Erythroblast (primary cell): ENCODE measurements around the gene PLA2G1B.

Experiments used
- DNase-seq, 2 experiments: peaks; one replicate each; lab custom pipeline; 2025; lab: John Stamatoyannopoulos, UW
- GATA1 ChIP-seq: IDR thresholded peaks from 2 replicates; pipeline ENCODE4 v1.6.1; 2011; ENCODE audit warnings: low read depth, mild to moderate bottlenecking, control low read depth, low read length, moderate library complexity
- POLR2A ChIP-seq: IDR thresholded peaks from 2 replicates; pipeline ENCODE4 v1.6.1; 2011; ENCODE audit warnings: mild to moderate bottlenecking, low read length

The PLA2G1B gene

GRCh38 chr12:120287491-120287890 is 40.1 kb downstream of the PLA2G1B start:
- no peak for TF ChIP-seq GATA1
- no peak for TF ChIP-seq POLR2A
- no peak for DNase-seq

GRCh38 chr12:120286768-120287490 is 40.6 kb downstream of the PLA2G1B start:
- DNase-seq: no peak
- no peak for TF ChIP-seq GATA1
- no peak for TF ChIP-seq POLR2A

DNA sequence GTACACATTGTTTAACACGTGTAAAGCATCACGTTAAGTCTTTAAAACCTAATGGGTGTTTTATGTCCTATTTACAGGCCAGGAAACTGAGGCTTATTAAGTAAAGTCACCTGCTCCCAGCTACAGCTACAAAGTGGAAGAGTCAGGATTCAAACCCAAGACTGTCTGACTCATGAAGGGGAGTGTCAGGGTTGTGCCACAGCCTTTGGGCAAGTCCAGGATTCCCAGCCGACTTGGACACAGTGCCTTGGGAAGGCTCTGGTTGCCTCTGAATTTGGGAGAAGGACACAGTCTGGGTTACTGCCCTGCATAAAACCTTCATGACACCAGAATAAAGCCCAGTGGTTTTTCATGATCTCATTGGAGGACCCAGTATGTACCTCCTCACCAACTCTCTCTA is 43.2 kb downstream of the PLA2G1B start:
- TF ChIP-seq POLR2A (no peak), GATA1 (no peak)
- no peak for DNase-seq

DNA sequence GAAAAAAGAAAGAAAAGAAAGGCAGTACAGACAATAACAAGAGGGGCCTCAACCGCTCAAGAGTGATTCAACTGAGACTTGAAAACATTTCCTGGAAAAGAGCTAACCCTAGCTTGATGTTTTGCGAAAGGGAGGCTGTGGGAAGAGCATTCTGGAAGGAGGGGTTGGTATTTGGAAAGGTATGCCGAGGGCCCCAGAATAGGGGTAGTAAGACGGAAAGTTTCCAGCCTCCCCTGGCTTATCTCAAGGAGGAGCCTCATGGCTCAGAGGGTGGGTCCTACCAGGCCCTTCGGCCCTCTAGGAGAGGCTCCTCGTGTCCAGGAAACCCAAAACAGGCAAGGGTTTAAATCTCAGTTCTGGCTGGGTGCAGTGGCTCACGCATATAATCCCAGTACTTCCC is 44.3 kb downstream of the PLA2G1B start:
- TF ChIP-seq POLR2A (no peak), GATA1 (no peak)
- no peak for DNase-seq

- no peak for TF ChIP-seq GATA1
- TF ChIP-seq POLR2A: no peak
Measured at GRCh38 chr12:120278137-120279069, 49.2 kb downstream of the PLA2G1B start.

GRCh38 chr12:120276734-120277133 is 50.8 kb downstream of the PLA2G1B start:
- TF ChIP-seq GATA1: no peak
- no peak for TF ChIP-seq POLR2A
- no peak for DNase-seq

More at GRCh38 chr12:120278137-120279069, 49.2 kb downstream of the PLA2G1B start:
- DNase-seq: no peak
